Measurements from ENCODE around the gene LYRM4. TPM values are rescaled to one million over a fixed set of nuclear protein-coding genes. Genes with fewer than 3 reads are reported as not detected.
A peak's percentile ranks its signal among the peaks of the same experiment; 100 is the strongest.

LYRM4 gene
- total and polyA plus RNA-seq, 9 of the 15 experiments (the other 6 are each of a cell fraction or from before 2014, with no cell fraction given) = 24.2 to 69.4 (median 41.8) TPM

DNA sequence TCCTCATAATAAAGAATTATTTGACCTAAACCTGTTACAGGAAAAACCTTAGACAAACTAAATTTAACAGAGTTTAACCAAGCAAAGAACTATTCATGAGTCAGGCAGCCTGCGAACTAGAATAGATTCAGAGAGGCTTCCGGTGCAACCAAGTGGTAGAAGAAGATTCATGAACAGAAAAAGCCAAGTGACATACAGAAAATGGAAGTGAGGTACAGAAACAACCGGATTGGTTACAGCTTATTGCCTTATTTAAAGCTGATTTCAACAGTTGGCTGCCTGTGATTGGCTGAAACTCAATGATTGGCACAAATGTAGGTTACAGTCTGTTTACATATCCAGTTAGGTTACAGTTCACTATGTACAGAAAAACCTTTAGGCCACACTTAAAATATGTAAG lies 165.5 kb downstream of the LYRM4 start:
- CTCF ChIA-PET (ENCODE audit: low intra/inter-chr PET ratio) = no interaction called here
- peaks cover 0 to 10% of the 10 kb centered on the region in 2 experiments; a peak in 2 of 5 replicates for H3K4me1 ChIP-seq (replicated peaks in 1 of 2; ENCODE audit: control insufficient read depth in 2 of 2, insufficient read depth in 2 of 2, low read length in 2 of 2)
- DNase-seq (ENCODE audit: extremely low read depth in 1 of 4, low spot score in 3 of 4) (no peak), ATAC-seq (no peak), FAIRE-seq (no peak)
- no peak overlapping the region for H3K27ac ChIP-seq (ENCODE audit: extremely low read depth, low read depth, low read length)
- no peaks in the 10 kb centered on the region for H3K79me2 ChIP-seq (ENCODE audit: control insufficient read depth, insufficient read depth, low read length)
- no peak overlapping the region for H2AFZ ChIP-seq (ENCODE audit: low read depth, low read length)
- H3K9me3 ChIP-seq (replicated peaks; ENCODE audit: control insufficient read depth, insufficient read depth, low read depth, low read length) = no peaks in the 10 kb centered on the region
- 62% methylated on average over 3 of the region's 3 CpGs for WGBS (ENCODE audit: insufficient coverage, low coverage, missing lambda C conversion rate)
- H3K4me2 ChIP-seq (ENCODE audit: insufficient read depth, low read length) = no peak overlapping the region
- no peaks in the 10 kb centered on the region for H3K36me3 ChIP-seq (ENCODE audit: control insufficient read depth, insufficient read depth, low read length)
- no peak overlapping the region for H3K9ac ChIP-seq (ENCODE audit: insufficient read depth in 1 of 2, low read depth in 2 of 2, low read length in 2 of 2)
- intact Hi-C loops (cut with micrococcal nuclease) (no loop called here), in situ Hi-C loops (cut with MboI) (no loop called here)
- POLR2A ChIA-PET = no interaction called here
- no peak overlapping the region for H3K4me3 ChIP-seq
- H3K27me3 ChIP-seq (ENCODE audit: control insufficient read depth in 2 of 2, insufficient read depth in 2 of 2, low read length in 2 of 2) = peaks cover 13% of the 10 kb centered on the region in 2 experiments
- BruUV-seq (replicated peaks) = no TSS peak
- no peaks in the 10 kb centered on the region for H4K20me1 ChIP-seq (replicated peaks; ENCODE audit: control insufficient read depth, insufficient read depth, low read length)
- no peaks in the 10 kb centered on the region for H3K9me1 ChIP-seq (ENCODE audit: control insufficient read depth, insufficient read depth, low read length)
- no peak for TF ChIP-seq EZH2 (IDR thresholded peaks at IDR 0.05; ENCODE audit: borderline replicate concordance, low read depth, low read length)
- TF ChIP-seq ZNF318 (IDR thresholded peaks at IDR 0.05; ENCODE audit: borderline replicate concordance in 1 of 2, low read depth in 1 of 2) = no peak
- no peak for TF ChIP-seq KDM4B (IDR thresholded peaks at IDR 0.05; ENCODE audit: borderline replicate concordance in 2 of 2, low read depth in 1 of 2)
- TF ChIP-seq, protein P1, sequence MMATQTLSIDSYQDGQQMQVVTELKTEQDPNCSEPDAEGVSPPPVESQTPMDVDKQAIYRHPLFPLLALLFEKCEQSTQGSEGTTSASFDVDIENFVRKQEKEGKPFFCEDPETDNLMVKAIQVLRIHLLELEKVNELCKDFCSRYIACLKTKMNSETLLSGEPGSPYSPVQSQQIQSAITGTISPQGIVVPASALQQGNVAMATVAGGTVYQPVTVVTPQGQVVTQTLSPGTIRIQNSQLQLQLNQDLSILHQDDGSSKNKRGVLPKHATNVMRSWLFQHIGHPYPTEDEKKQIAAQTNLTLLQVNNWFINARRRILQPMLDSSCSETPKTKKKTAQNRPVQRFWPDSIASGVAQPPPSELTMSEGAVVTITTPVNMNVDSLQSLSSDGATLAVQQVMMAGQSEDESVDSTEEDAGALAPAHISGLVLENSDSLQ (IDR thresholded peaks at IDR 0.05) = peak; percentile 74
- no peak for TF ChIP-seq KLF13 (tag; IDR thresholded peaks at IDR 0.05; ENCODE audit: borderline replicate concordance, low read depth)
- no peak for TF ChIP-seq RERE (CRISPR knock-in tag; IDR thresholded peaks at IDR 0.05; ENCODE audit: borderline replicate concordance)
- TF ChIP-seq NR1H2 (CRISPR knock-in tag; IDR thresholded peaks at IDR 0.05) = no peak

Measured in K562 (cell line).